ENCODE data around the gene GALK1.

GRCh38 chr17:75812096-75813013, 47.4 kb upstream of the GALK1 start:
- TF ChIP-seq CTCF (optimal IDR thresholded peaks at IDR 0.05 in 1 of 3, IDR thresholded peaks at IDR 0.05 in 1 of 3, conservative IDR thresholded peaks at IDR 0.05 in 1 of 3; ENCODE audit: extremely low read depth in 1 of 3, insufficient read depth in 2 of 3, low read length in 3 of 3), result no peak
- no peak for TF ChIP-seq EZH2 (IDR thresholded peaks at IDR 0.05; ENCODE audit: low read length)
